Measurements from ENCODE around the gene SAFB.

Gene SAFB

DNA sequence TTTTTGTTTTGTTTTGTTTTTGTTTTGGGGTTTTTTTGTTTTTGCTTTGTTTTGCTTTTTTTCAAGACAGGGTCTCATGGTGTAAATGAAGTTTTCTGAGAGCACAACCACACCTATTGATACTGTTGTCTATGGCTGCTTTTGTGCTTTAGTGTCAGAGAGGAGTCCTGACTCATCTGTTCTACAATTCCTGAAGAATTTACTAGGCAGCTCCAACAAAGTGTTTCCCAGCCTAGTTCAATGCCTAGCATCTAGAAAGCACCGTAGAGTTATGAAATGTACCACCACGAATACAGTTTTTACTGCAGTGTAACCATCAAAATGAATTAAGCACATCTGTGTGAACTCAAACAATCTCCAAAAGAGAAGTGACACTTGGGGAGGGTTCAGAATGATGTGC is 21.2 kb downstream of the SAFB start:
- ATAC-seq (ENCODE audit: low read depth) (no peak), DNase-seq (ENCODE audit: low spot score) (no peak)
- Histone ChIP-seq H3K27me3 (ENCODE audit: insufficient read depth, poor library complexity, severe bottlenecking) (no peaks in the 10 kb centered on the region), H3K9me3 (ENCODE audit: severe bottlenecking) (no peaks in the 10 kb centered on the region), H3K4me3 (ENCODE audit: severe bottlenecking) (no peak overlapping the region), H3K4me1 (ENCODE audit: insufficient read depth, poor library complexity, severe bottlenecking) (no peaks in the 10 kb centered on the region), H3K27ac (ENCODE audit: poor library complexity, severe bottlenecking) (no peak overlapping the region), H3K36me3 (ENCODE audit: low read depth) (peaks cover 72% of the 10 kb centered on the region)
- TF ChIP-seq CTCF (IDR thresholded peaks at IDR 0.05; ENCODE audit: poor library complexity, severe bottlenecking), result no peak

GRCh38 chr19:5645409-5645808 is 22.5 kb downstream of the SAFB start:
- TF ChIP-seq CTCF (IDR thresholded peaks at IDR 0.05; ENCODE audit: poor library complexity, severe bottlenecking), result no peak
- H3K36me3 ChIP-seq (ENCODE audit: low read depth), result peaks cover 80% of the 10 kb centered on the region
- H3K4me1 ChIP-seq (ENCODE audit: insufficient read depth, poor library complexity, severe bottlenecking), result no peaks in the 10 kb centered on the region

GRCh38 chr19:5646703-5647102 is 23.8 kb downstream of the SAFB start:
- H3K9me3 ChIP-seq (ENCODE audit: severe bottlenecking), result no peaks in the 10 kb centered on the region
- DNase-seq (ENCODE audit: low spot score), result no peak
- H3K27ac ChIP-seq (ENCODE audit: poor library complexity, severe bottlenecking), result no peak overlapping the region
- H3K4me1 ChIP-seq (ENCODE audit: insufficient read depth, poor library complexity, severe bottlenecking), result no peaks in the 10 kb centered on the region
- no peak for ATAC-seq (ENCODE audit: low read depth)
- H3K36me3 ChIP-seq (ENCODE audit: low read depth), result peaks cover 87% of the 10 kb centered on the region
- no peak for TF ChIP-seq CTCF (IDR thresholded peaks at IDR 0.05; ENCODE audit: poor library complexity, severe bottlenecking)
- H3K4me3 ChIP-seq (ENCODE audit: severe bottlenecking), result no peak overlapping the region
- no peaks in the 10 kb centered on the region for H3K27me3 ChIP-seq (ENCODE audit: insufficient read depth, poor library complexity, severe bottlenecking)

More at GRCh38 chr19:5645409-5645808, 22.5 kb downstream of the SAFB start:
- Histone ChIP-seq H3K9me3 (ENCODE audit: severe bottlenecking) (no peaks in the 10 kb centered on the region), H3K4me3 (ENCODE audit: severe bottlenecking) (no peak overlapping the region), H3K27ac (ENCODE audit: poor library complexity, severe bottlenecking) (no peak overlapping the region), H3K27me3 (ENCODE audit: insufficient read depth, poor library complexity, severe bottlenecking) (no peaks in the 10 kb centered on the region)
- DNase-seq (ENCODE audit: low spot score) (no peak), ATAC-seq (ENCODE audit: low read depth) (no peak)

- Histone ChIP-seq H3K4me1 (ENCODE audit: insufficient read depth, poor library complexity, severe bottlenecking) (no peaks in the 10 kb centered on the region), H3K36me3 (ENCODE audit: low read depth) (peaks cover 90% of the 10 kb centered on the region), H3K27ac (ENCODE audit: poor library complexity, severe bottlenecking) (no peak overlapping the region), H3K4me3 (ENCODE audit: severe bottlenecking) (no peak overlapping the region), H3K27me3 (ENCODE audit: insufficient read depth, poor library complexity, severe bottlenecking) (no peaks in the 10 kb centered on the region), H3K9me3 (ENCODE audit: severe bottlenecking) (no peaks in the 10 kb centered on the region)
- DNase-seq (ENCODE audit: low spot score) (no peak), ATAC-seq (ENCODE audit: low read depth) (no peak)
- TF ChIP-seq CTCF (IDR thresholded peaks at IDR 0.05; ENCODE audit: poor library complexity, severe bottlenecking), result no peak
Observed at GRCh38 chr19:5648464-5648863, 25.6 kb downstream of the SAFB start.

GRCh38 chr19:5651361-5651760 is 28.5 kb downstream of the SAFB start:
- TF ChIP-seq CTCF (IDR thresholded peaks at IDR 0.05; ENCODE audit: poor library complexity, severe bottlenecking), result no peak
- ATAC-seq (ENCODE audit: low read depth), result no peak
- Histone ChIP-seq H3K27me3 (ENCODE audit: insufficient read depth, poor library complexity, severe bottlenecking) (no peaks in the 10 kb centered on the region), H3K4me1 (ENCODE audit: insufficient read depth, poor library complexity, severe bottlenecking) (no peaks in the 10 kb centered on the region), H3K36me3 (ENCODE audit: low read depth) (peaks cover 89% of the 10 kb centered on the region), H3K27ac (ENCODE audit: poor library complexity, severe bottlenecking) (no peak overlapping the region), H3K9me3 (ENCODE audit: severe bottlenecking) (no peaks in the 10 kb centered on the region), H3K4me3 (ENCODE audit: severe bottlenecking) (no peak overlapping the region)
- DNase-seq (ENCODE audit: low spot score), result no peak

All from RWPE2 (cell line).